Left hindlimb (tissue), 1 donor: ENCODE measurements around the gene FAF2.
A peak's percentile ranks its signal among the peaks of the same experiment; 100 is the strongest.

ENCODE experiments used
- DNase-seq: peaks from one replicate; pipeline ENCODE4 v3.0.0-alpha.2; 2018

The FAF2 gene

GRCh38 chr5:176533390-176533789 is 85.2 kb downstream of the FAF2 start:
- DNase-seq, result no peak

- no peak for DNase-seq
Measured at GRCh38 chr5:176533894-176534611, 85.9 kb downstream of the FAF2 start.

- DNase-seq, result no peak
Measured at GRCh38 chr5:176534640-176535039, 86.5 kb downstream of the FAF2 start.

GRCh38 chr5:176535101-176535663 is 87.0 kb downstream of the FAF2 start:
- no peak for DNase-seq

- no peak for DNase-seq
Measured at GRCh38 chr5:176535664-176536131, 87.5 kb downstream of the FAF2 start.

GRCh38 chr5:176536132-176536901 is 88.1 kb downstream of the FAF2 start:
- peak; percentile 89 for DNase-seq

GRCh38 chr5:176536902-176537553 is 88.8 kb downstream of the FAF2 start, which contains the start of gene RNF44:
Gene RNF44, minus strand, starts transcription at chr5:176537402. Its CDS starts 4,930 bp downstream, at chr5:176532472.
- DNase-seq, result peak; percentile 99

GRCh38 chr5:176537554-176538229 is 89.5 kb downstream of the FAF2 start:
- DNase-seq, result peak; percentile 99

- DNase-seq, result no peak
Measured at GRCh38 chr5:176538230-176538988, 90.2 kb downstream of the FAF2 start.

- DNase-seq, result no peak
Measured at GRCh38 chr5:176538989-176539384, 90.8 kb downstream of the FAF2 start.

- no peak for DNase-seq
Measured at GRCh38 chr5:176540476-176540899, 92.3 kb downstream of the FAF2 start.

GRCh38 chr5:176540956-176541337 is 92.8 kb downstream of the FAF2 start:
- DNase-seq, result no peak

GRCh38 chr5:176541338-176542134 is 93.4 kb downstream of the FAF2 start:
- DNase-seq, result no peak

GRCh38 chr5:176542135-176542595 is 94.0 kb downstream of the FAF2 start:
- no peak for DNase-seq

GRCh38 chr5:176542596-176543427 is 94.6 kb downstream of the FAF2 start:
- DNase-seq, result no peak

GRCh38 chr5:176543428-176544182 is 95.4 kb downstream of the FAF2 start:
- peak; percentile 73 for DNase-seq

GRCh38 chr5:176545388-176545736 is 97.2 kb downstream of the FAF2 start:
- DNase-seq, result no peak

GRCh38 chr5:176545737-176546509 is 97.7 kb downstream of the FAF2 start:
- DNase-seq, result no peak
